Gastrocnemius medialis (tissue), 4 donors: ENCODE measurements around the gene TNIK.

ENCODE experiments used
- CTCF ChIP-seq, 5 experiments: fragments of 450-650 bp in 3 of 5; fragments of 200-600 bp in 2 of 5; sonication (generic) in 2 of 5; IDR thresholded peaks in 4 of 5; conservative IDR thresholded peaks in 1 of 5; 1 replicate in 4 of 5; 2 replicates in 1 of 5; pipeline ENCODE4 v1.5.1; 2016 to 2019; ENCODE audit warnings: antibody characterized with exemption in 5 of 5, mild to moderate bottlenecking in 3 of 5, moderate library complexity in 3 of 5
- POLR2A ChIP-seq, 2 donors: fragments of 450-650 bp; IDR thresholded peaks; one replicate each; pipeline ENCODE4 v1.6.1; 2017; ENCODE audit warnings: antibody characterized with exemption in 2 of 2, mild to moderate bottlenecking in 2 of 2, moderate library complexity in 2 of 2

- TF ChIP-seq POLR2A (IDR thresholded peaks at IDR 0.05) (no peak), CTCF (IDR thresholded peaks at IDR 0.05 in 4 of 5, conservative IDR thresholded peaks at IDR 0.05 in 1 of 5) (no peak)
Measured at GRCh38 chr3:171278299-171278590, 182.0 kb downstream of the TNIK start.
